GM12891 (cell line): ENCODE results near the gene YOD1.

Experiments
- POLR2A ChIP-seq: IDR thresholded peaks from 2 replicates; pipeline ENCODE4 v1.6.1; 2011; ENCODE audit warnings: low read depth, low read length, control low read depth
- POLR2AphosphoS5 ChIP-seq: IDR thresholded peaks from 2 replicates; pipeline ENCODE4 v1.6.1; 2011; ENCODE audit warnings: low read depth, low read length, control low read depth
- SPI1 ChIP-seq: IDR thresholded peaks from 2 replicates; pipeline ENCODE4 v1.6.1; 2011; ENCODE audit warnings: low read depth, low read length, control low read depth

DNA sequence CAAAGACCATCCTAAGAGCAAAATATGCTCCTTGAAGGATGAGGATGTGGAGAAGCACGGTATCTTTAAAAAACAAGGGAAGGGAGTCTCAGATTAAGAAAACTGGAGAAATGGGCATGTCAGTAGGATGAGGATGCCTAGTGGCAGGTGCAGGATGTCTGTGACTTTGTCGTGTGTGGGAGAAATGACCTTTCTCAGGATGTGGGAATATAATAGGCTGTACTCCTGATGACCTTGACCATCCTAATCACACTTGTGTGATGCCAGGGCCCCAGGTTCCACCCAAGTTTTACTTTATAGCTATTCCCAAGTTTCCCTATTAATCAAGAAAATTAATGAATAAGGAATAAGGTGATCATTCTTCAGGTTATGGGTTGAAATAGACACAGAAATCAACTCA is 31.3 kb downstream of the YOD1 start:
- no peak for TF ChIP-seq POLR2A
- no peak for TF ChIP-seq POLR2AphosphoS5
- TF ChIP-seq SPI1, result no peak
